Subcutaneous adipose tissue (tissue), 4 donors: Measurements from ENCODE around the gene MAGI2. TPM values are rescaled to one million over a fixed set of nuclear protein-coding genes. Genes with fewer than 3 reads are reported as not detected.

Experiments used
- total RNA-seq, 4 donors: library from RNA; depleted of rRNA; stranded (reverse); fragments of >200 nt; gene quantifications; one replicate each; pipeline ENCODE4 v1.1.0, GENCODE V29; 2016
- TF ChIP-seq, protein P1 (sequence below): fragments of 450-650 bp; IDR thresholded peaks from one replicate; pipeline ENCODE4 v1.5.1; 2016; ENCODE audit warnings: low read depth, mild to moderate bottlenecking, control low read depth, antibody characterized with exemption, moderate library complexity

The MAGI2 gene
- total RNA-seq, 4 donors from 2014 or later = 13.7 to 22.9 (median 17.7) TPM

DNA sequence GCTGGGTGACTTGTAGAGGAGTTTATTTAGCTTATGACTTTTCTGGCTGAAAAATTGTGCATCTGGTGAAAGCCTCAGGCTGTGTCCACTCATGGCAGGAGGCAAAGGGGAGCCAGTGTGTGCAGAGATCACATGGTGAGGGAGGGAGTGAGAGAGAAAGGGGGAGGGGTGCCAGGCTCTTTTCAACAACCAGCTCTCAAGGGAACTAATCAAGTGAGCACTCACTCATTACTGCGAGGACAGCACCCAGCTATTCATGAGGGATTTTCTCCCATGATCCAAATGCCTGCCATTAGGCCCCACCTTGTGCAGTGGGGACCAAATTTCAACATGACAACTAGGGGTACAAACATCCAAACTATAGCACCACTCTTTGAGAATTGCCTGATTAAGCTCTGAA lies 590.2 kb downstream of the MAGI2 start:
- TF ChIP-seq, protein P1, sequence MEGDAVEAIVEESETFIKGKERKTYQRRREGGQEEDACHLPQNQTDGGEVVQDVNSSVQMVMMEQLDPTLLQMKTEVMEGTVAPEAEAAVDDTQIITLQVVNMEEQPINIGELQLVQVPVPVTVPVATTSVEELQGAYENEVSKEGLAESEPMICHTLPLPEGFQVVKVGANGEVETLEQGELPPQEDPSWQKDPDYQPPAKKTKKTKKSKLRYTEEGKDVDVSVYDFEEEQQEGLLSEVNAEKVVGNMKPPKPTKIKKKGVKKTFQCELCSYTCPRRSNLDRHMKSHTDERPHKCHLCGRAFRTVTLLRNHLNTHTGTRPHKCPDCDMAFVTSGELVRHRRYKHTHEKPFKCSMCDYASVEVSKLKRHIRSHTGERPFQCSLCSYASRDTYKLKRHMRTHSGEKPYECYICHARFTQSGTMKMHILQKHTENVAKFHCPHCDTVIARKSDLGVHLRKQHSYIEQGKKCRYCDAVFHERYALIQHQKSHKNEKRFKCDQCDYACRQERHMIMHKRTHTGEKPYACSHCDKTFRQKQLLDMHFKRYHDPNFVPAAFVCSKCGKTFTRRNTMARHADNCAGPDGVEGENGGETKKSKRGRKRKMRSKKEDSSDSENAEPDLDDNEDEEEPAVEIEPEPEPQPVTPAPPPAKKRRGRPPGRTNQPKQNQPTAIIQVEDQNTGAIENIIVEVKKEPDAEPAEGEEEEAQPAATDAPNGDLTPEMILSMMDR = no peak

DNA sequence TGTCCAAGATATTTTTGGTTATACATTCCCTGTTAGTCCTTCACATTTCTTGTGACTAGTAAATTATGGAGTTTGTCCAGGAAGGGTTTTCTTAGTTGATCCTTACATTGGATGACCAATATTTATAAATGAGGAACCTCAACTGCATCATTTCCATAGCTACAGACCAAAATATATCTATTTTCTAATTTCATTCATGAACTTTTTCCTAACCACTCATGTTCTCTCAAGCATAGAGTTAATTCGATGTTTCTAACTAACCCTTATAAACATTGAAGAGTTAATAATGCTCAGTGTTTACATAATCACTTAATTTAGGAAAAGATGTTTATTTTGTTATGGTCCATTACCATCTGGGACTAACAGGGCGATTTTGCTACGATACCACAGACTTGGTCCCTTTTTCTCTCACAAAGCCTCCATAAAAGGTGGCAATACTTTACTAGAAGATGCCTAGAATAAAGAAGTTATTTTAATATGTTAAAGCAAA lies 591.0 kb downstream of the MAGI2 start:
- TF ChIP-seq, protein P1 = no peak

DNA sequence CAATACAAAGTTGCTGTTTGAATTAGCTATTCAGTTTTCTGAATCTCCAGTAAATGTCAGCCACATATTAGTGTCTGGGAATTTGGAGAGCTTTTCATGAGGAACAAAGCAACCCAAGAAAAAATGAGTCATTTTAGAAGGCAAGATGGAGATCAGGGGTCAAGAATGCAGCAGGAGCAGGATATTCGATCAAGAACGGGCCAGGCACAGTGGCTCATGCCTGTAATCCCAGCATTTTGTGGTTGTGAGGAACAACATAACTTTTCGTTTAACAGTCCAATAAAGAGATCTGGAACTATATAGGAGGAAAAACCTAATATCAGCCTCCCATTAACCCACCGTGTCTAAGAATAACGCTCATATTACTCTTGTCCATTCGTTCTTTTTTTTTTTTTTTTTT lies 600.5 kb downstream of the MAGI2 start:
- TF ChIP-seq, protein P1 = no peak

DNA sequence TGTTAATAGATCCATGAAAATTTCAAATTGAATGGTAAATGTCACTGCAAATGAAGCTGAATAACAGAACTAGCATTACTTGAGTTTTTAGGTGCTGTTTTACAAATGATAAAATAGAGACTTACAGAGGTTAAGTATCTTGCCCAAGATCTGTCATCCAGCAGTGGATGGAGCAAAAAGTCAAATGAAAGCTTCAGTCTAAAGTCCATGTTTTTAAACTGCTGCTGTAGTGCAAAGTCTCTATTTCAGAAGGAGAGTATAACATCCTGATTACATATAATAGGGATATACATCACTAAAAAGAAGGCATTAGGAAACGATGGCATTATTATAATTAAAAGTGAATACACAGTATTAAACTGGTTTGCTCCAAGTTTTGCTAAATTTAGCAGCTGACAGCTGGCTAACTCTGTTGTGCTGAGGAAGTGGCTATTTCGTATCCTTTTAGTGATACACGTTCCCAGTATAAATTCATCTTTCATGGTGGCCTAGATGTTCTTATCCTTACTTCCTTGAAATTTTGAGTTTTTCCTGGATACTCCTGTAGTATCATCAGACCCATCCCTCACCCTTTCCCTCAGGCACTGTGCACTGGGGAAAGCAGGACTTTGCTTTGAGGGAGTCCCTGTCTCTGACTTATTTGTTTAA lies 603.2 kb downstream of the MAGI2 start:
- TF ChIP-seq, protein P1 = no peak

DNA sequence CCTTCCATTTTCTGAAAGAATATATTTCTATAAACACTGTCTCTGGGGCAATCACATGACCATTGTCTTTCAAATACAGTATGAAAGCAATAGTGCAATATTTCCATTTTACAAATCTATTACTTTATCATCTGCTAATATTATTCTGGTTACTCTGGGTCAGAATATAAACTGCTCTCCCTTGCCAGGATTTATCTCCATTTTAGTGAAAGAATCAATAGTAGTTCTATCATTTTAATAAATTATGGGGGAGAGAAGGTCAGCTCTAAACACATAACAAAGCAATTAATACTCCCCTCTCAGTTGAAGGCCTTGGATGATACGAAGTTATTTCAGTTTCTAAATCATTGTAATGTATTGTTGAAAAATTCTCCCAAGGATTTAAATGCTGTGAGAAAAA lies 608.3 kb downstream of the MAGI2 start:
- TF ChIP-seq, protein P1 = no peak

DNA sequence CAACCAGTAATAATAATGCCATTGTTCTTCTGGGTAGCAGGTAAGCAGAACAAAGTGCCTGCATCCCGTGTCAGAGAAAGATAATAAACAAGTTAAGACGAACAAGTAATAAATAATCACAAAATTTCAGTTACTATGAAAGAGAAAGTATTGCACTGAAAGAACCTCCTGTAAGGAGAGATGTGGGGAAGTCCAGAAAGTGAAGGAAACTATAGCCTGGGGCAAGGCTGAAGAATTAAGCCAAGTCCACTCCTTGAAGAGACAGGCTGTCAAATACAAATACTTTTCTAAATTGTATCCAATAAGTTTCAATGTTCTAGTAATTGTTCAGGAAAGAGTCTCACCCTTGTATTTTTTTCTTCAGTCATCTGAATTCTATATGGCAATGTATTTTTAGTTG lies 611.4 kb downstream of the MAGI2 start:
- TF ChIP-seq, protein P1 = no peak

DNA sequence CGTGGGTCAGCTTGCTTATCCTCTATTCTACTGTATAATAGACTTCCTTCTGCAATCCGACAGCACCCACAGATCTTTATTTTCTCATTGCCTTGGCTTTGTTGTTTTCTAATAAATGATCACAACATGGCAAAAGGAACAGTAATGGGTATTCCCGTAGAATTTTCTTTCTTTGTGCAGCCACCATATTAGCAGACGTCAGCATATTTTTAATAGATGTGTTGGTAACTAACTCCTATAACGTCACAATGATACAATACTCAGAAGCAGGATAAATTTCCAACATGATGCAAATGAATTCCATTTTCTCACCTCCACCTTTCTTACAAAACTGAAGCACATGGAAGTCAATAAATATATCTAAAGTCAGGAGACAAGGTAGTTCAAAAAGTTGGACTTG lies 617.6 kb downstream of the MAGI2 start:
- TF ChIP-seq, protein P1 = no peak
